CD1c-positive myeloid dendritic cell (primary cell): ENCODE measurements around the gene OTOA.
"Not testable (repeated sequence)": the region's sequence is repeated elsewhere in the genome, so short reads cannot be mapped to it uniquely, and the experiment has no call there.

Experiments used
- DNase-seq: peaks from one replicate; pipeline ENCODE4 v3.0.0-alpha.2; 2016; ENCODE audit errors: extremely low spot score

OTOA gene

GRCh38 chr16:21720533-21720932, 56.8 kb downstream of the OTOA start:
- DNase-seq: no peak

GRCh38 chr16:21722771-21723455, 59.1 kb downstream of the OTOA start:
- DNase-seq: no peak

GRCh38 chr16:21723532-21723931, 59.8 kb downstream of the OTOA start:
- no peak for DNase-seq

- no peak for DNase-seq
Measured at GRCh38 chr16:21727344-21727743, 63.6 kb downstream of the OTOA start.

- DNase-seq: not testable (repeated sequence)
Measured at GRCh38 chr16:21731233-21731632, 67.5 kb downstream of the OTOA start.

- DNase-seq: not testable (repeated sequence)
Measured at GRCh38 chr16:21740637-21741036, 76.9 kb downstream of the OTOA start.

GRCh38 chr16:21756192-21757079, 92.7 kb downstream of the OTOA start:
- peak; percentile 45 for DNase-seq

GRCh38 chr16:21757080-21757671, 93.4 kb downstream of the OTOA start:
- not testable (repeated sequence) for DNase-seq

GRCh38 chr16:21768280-21768679, 104.5 kb downstream of the OTOA start:
- not testable (repeated sequence) for DNase-seq

- not testable (repeated sequence) for DNase-seq
Measured at GRCh38 chr16:21768810-21769209, 105.0 kb downstream of the OTOA start.

GRCh38 chr16:21769284-21769683, 105.5 kb downstream of the OTOA start:
- peak; percentile 0 for DNase-seq

- not testable (repeated sequence) for DNase-seq
Measured at GRCh38 chr16:21770584-21770983, 106.8 kb downstream of the OTOA start.

- not testable (repeated sequence) for DNase-seq
Measured at GRCh38 chr16:21772547-21773206, 108.9 kb downstream of the OTOA start.

- not testable (repeated sequence) for DNase-seq
Measured at GRCh38 chr16:21773207-21773553, 109.4 kb downstream of the OTOA start.

GRCh38 chr16:21780525-21780924, 116.8 kb downstream of the OTOA start:
- not testable (repeated sequence) for DNase-seq

GRCh38 chr16:21790506-21790905, 126.7 kb downstream of the OTOA start:
- DNase-seq: not testable (repeated sequence)

GRCh38 chr16:21793310-21793709, 129.5 kb downstream of the OTOA start:
- DNase-seq: not testable (repeated sequence)

- DNase-seq: not testable (repeated sequence)
Measured at GRCh38 chr16:21798601-21799000, 134.8 kb downstream of the OTOA start.

- DNase-seq: peak; percentile 42
Measured at GRCh38 chr16:21801538-21802374, 138.0 kb downstream of the OTOA start.

- not testable (repeated sequence) for DNase-seq
Measured at GRCh38 chr16:21802375-21802663, 138.6 kb downstream of the OTOA start.
